Skeletal muscle satellite cell (primary cell): ENCODE data around the gene TANC1. TPM values are rescaled to one million over a fixed set of nuclear protein-coding genes. Genes with fewer than 3 reads are reported as not detected.

Source experiments
- H3K27me3 ChIP-seq: 2 replicates; pipeline ENCODE4 v1.7.0; 2013; ENCODE audit warnings: low read length; ENCODE audit not compliant: control insufficient read depth, insufficient read depth
- H3K36me3 ChIP-seq: 2 replicates; pipeline ENCODE4 v1.7.0; 2013; ENCODE audit warnings: mild to moderate bottlenecking, control low read depth, low read length; ENCODE audit not compliant: insufficient read depth
- H3K4me1 ChIP-seq: 2 replicates; pipeline ENCODE4 v1.7.0; 2013; ENCODE audit warnings: low read length; ENCODE audit not compliant: control insufficient read depth, insufficient read depth
- H3K4me2 ChIP-seq: 2 replicates; pipeline ENCODE4 v1.7.0; 2013; ENCODE audit warnings: mild to moderate bottlenecking, low read length
- H3K4me3 ChIP-seq: 2 replicates; pipeline ENCODE4 v1.7.0; 2013; ENCODE audit warnings: low read length
- H3K9ac ChIP-seq: 2 replicates; pipeline ENCODE4 v1.7.0; 2013; ENCODE audit warnings: mild to moderate bottlenecking, low read depth, low read length, moderate library complexity
- H3K9me3 ChIP-seq: replicated peaks from 2 replicates; pipeline ENCODE4 v1.7.0; 2013; ENCODE audit warnings: mild to moderate bottlenecking, control low read depth, low read length
- small RNA-seq: library from RNA; depleted of rRNA; stranded (forward); fragments of <200 nt; gene quantifications from one replicate; pipeline ENCODE3, GENCODE V24; 2012

Gene TANC1

DNA sequence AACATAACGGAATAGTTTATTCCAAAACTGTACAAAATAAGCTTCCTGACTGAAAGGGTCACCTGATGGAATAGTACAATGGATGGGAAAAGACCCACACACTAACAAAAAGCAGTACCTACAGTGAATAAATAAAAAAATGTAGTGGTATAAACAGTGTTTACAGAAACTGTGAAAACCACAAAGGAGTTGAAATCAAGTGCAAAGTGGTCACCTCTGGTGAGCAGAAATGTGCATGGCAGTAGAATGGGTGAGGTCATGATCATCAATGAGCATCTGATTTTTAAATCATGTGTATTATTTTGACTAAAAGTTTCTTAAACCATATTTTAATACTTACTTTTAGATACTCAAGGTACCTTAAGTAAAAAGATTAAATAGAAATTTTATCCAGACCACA is 306.7 kb downstream of the TANC1 start:
- Histone ChIP-seq H3K9ac (no peak overlapping the region), H3K4me1 (no peaks in the 10 kb centered on the region), H3K36me3 (no peaks in the 10 kb centered on the region), H3K27me3 (no peaks in the 10 kb centered on the region), H3K9me3 (no peaks in the 10 kb centered on the region), H3K4me3 (no peak overlapping the region), H3K4me2 (no peak overlapping the region)

DNA sequence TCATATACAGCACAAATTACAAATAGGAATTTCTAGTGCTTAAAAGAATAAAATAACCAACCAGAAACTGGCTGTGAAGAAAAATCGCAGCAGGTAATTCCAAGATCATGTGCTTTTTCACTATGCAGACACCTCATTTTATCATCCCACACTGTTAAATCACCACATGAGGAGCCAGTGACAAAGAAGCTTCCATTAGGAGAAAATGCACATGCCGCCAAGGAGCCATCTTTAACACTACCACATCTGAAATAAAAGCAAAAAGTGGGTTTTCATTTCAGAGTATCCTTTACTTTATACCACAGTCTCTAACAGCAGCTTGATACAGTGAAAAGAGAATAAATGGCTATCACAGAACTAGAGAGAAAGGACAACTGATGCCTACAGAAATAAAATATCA is 311.3 kb downstream of the TANC1 start:
- H3K9me3 ChIP-seq = no peaks in the 10 kb centered on the region
- H3K4me3 ChIP-seq = no peak overlapping the region
- no peaks in the 10 kb centered on the region for H3K4me1 ChIP-seq
- no peaks in the 10 kb centered on the region for H3K27me3 ChIP-seq
- H3K36me3 ChIP-seq = no peaks in the 10 kb centered on the region
- H3K9ac ChIP-seq = no peak overlapping the region
- H3K4me2 ChIP-seq = no peak overlapping the region

DNA sequence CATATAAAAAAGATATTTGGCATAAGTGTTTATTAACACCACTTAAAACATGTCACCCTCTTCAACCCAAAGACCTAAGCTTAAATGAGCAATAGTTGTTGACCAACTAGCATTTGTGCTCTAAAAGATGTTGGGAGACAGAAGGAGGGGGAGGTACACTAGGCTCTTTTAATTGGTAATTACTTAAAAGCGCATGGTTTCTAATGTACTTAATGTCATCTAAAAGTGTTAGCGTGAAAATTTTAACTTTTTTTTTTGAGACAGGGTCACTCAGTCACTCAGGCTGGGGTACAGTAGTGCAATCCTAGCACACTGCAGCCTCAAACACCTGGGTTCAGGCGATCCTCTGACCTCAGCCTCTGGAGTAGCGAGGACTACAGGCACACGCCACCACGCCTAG is 312.6 kb downstream of the TANC1 start:
- H3K9ac ChIP-seq = no peak overlapping the region
- H3K9me3 ChIP-seq = no peaks in the 10 kb centered on the region
- H3K4me1 ChIP-seq = peaks cover 5% of the 10 kb centered on the region
- H3K4me2 ChIP-seq = no peak overlapping the region
- H3K36me3 ChIP-seq = no peaks in the 10 kb centered on the region
- no peaks in the 10 kb centered on the region for H3K27me3 ChIP-seq
- no peak overlapping the region for H3K4me3 ChIP-seq

Small RNAs within 50 kb of the gene (small RNA-seq; reads per million reads assigned to genes)
- gene MIR6888 (not detected), gene RNU2-21P (not detected), gene RNU6-580P (not detected)
